CD8-positive, alpha-beta memory T cell (primary cell): ENCODE results near the gene CTSL. TPM values are rescaled to one million over a fixed set of nuclear protein-coding genes. Genes with fewer than 3 reads are reported as not detected.
"Not testable (repeated sequence)": the region's sequence is repeated elsewhere in the genome, so short reads cannot be mapped to it uniquely, and the experiment has no call there.

Experiments
- CTCF ChIA-PET: fragments of 350-600 bp; sonication (Branson Sonifier 250); formaldehyde crosslinking; loops from one replicate; lab custom pipeline; 2021; ENCODE audit warnings: antibody characterized with exemption; lab: Charles Lee
- POLR2A ChIA-PET: fragments of 350-600 bp; sonication (Branson Sonifier 250); formaldehyde crosslinking; loops from one replicate; lab custom pipeline; 2021; ENCODE audit warnings: antibody characterized with exemption; lab: Charles Lee
- DNase-seq, 5 donors: peaks; one replicate each; pipeline versions ENCODE4 v3.0.0 to v3.0.0-alpha.2; 2020 to 2022; ENCODE audit warnings: mixed read lengths in 1 of 5
- H3K27ac ChIP-seq: one replicate; pipeline ENCODE4 v1.7.0; 2013; ENCODE audit warnings: low read depth, mild to moderate bottlenecking, low read length, moderate library complexity
- H3K27me3 ChIP-seq: 2 replicates; pipeline ENCODE4 v1.7.0; 2013; ENCODE audit warnings: low read length, mild to moderate bottlenecking; ENCODE audit not compliant: insufficient read depth, poor library complexity, severe bottlenecking
- H3K36me3 ChIP-seq: 2 replicates; pipeline ENCODE4 v1.7.0; 2013; ENCODE audit warnings: mild to moderate bottlenecking, low read length, moderate library complexity; ENCODE audit not compliant: insufficient read depth
- H3K4me1 ChIP-seq: 2 replicates; pipeline ENCODE4 v1.7.0; 2013; ENCODE audit warnings: mild to moderate bottlenecking, low read length, moderate library complexity; ENCODE audit not compliant: insufficient read depth
- H3K4me3 ChIP-seq: 2 replicates; pipeline ENCODE4 v1.7.0; 2013; ENCODE audit warnings: mild to moderate bottlenecking, low read length
- H3K9me3 ChIP-seq: 2 replicates; pipeline ENCODE4 v1.7.0; 2013; ENCODE audit warnings: mild to moderate bottlenecking, low read length
- H3K27ac Mint-ChIP-seq, 8 donors: one replicate each; pipeline ENCODE4 v1.8.0; 2020 to 2021; ENCODE audit warnings: mixed read lengths in 8 of 8, mild to moderate bottlenecking in 6 of 8, inconsistent platforms in 3 of 8, moderate library complexity in 3 of 8
- H3K27me3 Mint-ChIP-seq, 2 donors: one replicate each; pipeline ENCODE4 v1.8.0; 2020 to 2021; ENCODE audit warnings: mixed read lengths in 2 of 2, mild to moderate bottlenecking in 1 of 2, moderate library complexity in 1 of 2
- H3K36me3 Mint-ChIP-seq, 3 donors: one replicate each; pipeline ENCODE4 v1.8.0; 2020 to 2021; ENCODE audit warnings: mixed read lengths in 3 of 3, inconsistent platforms in 1 of 3, mild to moderate bottlenecking in 1 of 3
- H3K4me1 Mint-ChIP-seq, 3 donors: one replicate each; pipeline ENCODE4 v1.8.0; 2020 to 2021; ENCODE audit warnings: mixed read lengths in 3 of 3, inconsistent platforms in 1 of 3, mild to moderate bottlenecking in 1 of 3
- H3K4me3 Mint-ChIP-seq, 7 donors: one replicate each; pipeline ENCODE4 v1.8.0; 2020 to 2021; ENCODE audit warnings: mixed read lengths in 7 of 7, mild to moderate bottlenecking in 6 of 7, moderate library complexity in 4 of 7, inconsistent platforms in 2 of 7
- H3K9me3 Mint-ChIP-seq, 5 donors: one replicate each; pipeline ENCODE4 v1.8.0; 2020 to 2022; ENCODE audit warnings: mixed read lengths in 5 of 5, mild to moderate bottlenecking in 3 of 5, moderate library complexity in 2 of 5, inconsistent platforms in 1 of 5
- polyA plus RNA-seq: library from polyadenylated mRNA; unstranded; fragments of 300-500 nt; fragmentation: Illumina TruSeq; gene quantifications from one replicate; pipeline ENCODE4 v1.2.3, GENCODE V29; 2021
- total RNA-seq, 2 experiments: library from RNA; stranded (reverse); gene quantifications; one replicate each; pipeline ENCODE4 v1.2.3, GENCODE V29; 2021

CTSL gene
- total and polyA plus RNA-seq, 3 experiments from 2014 or later = 0.82 to 10.7 (median 8.8) TPM

GRCh38 chr9:87748881-87749280, 23.0 kb downstream of the CTSL start:
- H3K36me3 Mint-ChIP-seq = no peaks in the 10 kb centered on the region
- DNase-seq = no peak
- H3K4me1 Mint-ChIP-seq = no peaks in the 10 kb centered on the region
- H3K27ac Mint-ChIP-seq = no peak overlapping the region
- peaks cover 2 to 7% (median 2%) of the 10 kb centered on the region in 5 donors for H3K9me3 Mint-ChIP-seq
- Histone ChIP-seq H3K4me1 (no peaks in the 10 kb centered on the region), H3K9me3 (no peaks in the 10 kb centered on the region), H3K27ac (no peak overlapping the region), H3K27me3 (no peaks in the 10 kb centered on the region), H3K4me3 (no peak overlapping the region), H3K36me3 (no peaks in the 10 kb centered on the region)
- ChIA-PET POLR2A (no interaction called here), CTCF (no interaction called here)
- peaks cover 1 to 22% of the 10 kb centered on the region in 2 donors for H3K27me3 Mint-ChIP-seq
- H3K4me3 Mint-ChIP-seq = no peak overlapping the region

GRCh38 chr9:87749335-87750035, 23.6 kb downstream of the CTSL start:
- no peaks in the 10 kb centered on the region for H3K4me1 Mint-ChIP-seq
- POLR2A ChIA-PET = no interaction called here
- no peak for DNase-seq
- CTCF ChIA-PET = no interaction called here
- Histone ChIP-seq H3K27ac (no peak overlapping the region), H3K27me3 (no peaks in the 10 kb centered on the region), H3K36me3 (no peaks in the 10 kb centered on the region), H3K9me3 (no peaks in the 10 kb centered on the region), H3K4me3 (no peak overlapping the region), H3K4me1 (no peaks in the 10 kb centered on the region)
- H3K36me3 Mint-ChIP-seq = no peaks in the 10 kb centered on the region
- peaks cover 1 to 22% of the 10 kb centered on the region in 2 donors for H3K27me3 Mint-ChIP-seq
- peaks cover 0 to 7% (median 3%) of the 10 kb centered on the region in 5 donors for H3K9me3 Mint-ChIP-seq
- no peak overlapping the region for H3K4me3 Mint-ChIP-seq
- H3K27ac Mint-ChIP-seq = no peak overlapping the region

GRCh38 chr9:87750726-87751125, 24.8 kb downstream of the CTSL start:
- POLR2A ChIA-PET = no interaction called here
- Histone ChIP-seq H3K4me1 (no peaks in the 10 kb centered on the region), H3K4me3 (no peak overlapping the region), H3K9me3 (no peaks in the 10 kb centered on the region), H3K27me3 (no peaks in the 10 kb centered on the region), H3K36me3 (no peaks in the 10 kb centered on the region), H3K27ac (no peak overlapping the region)
- Mint-ChIP-seq H3K4me3 (no peak overlapping the region), H3K27me3 (peaks cover 1 to 22% of the 10 kb centered on the region in 2 donors), H3K36me3 (no peaks in the 10 kb centered on the region), H3K4me1 (no peaks in the 10 kb centered on the region), H3K9me3 (peaks cover 0 to 7% (median 6%) of the 10 kb centered on the region in 5 donors), H3K27ac (no peak overlapping the region)
- CTCF ChIA-PET = no interaction called here
- no peak for DNase-seq

- Histone ChIP-seq H3K36me3 (no peaks in the 10 kb centered on the region), H3K27me3 (no peaks in the 10 kb centered on the region), H3K4me3 (no peak overlapping the region), H3K4me1 (no peaks in the 10 kb centered on the region), H3K9me3 (no peaks in the 10 kb centered on the region), H3K27ac (no peak overlapping the region)
- ChIA-PET CTCF (no interaction called here), POLR2A (no interaction called here)
- Mint-ChIP-seq H3K4me1 (no peaks in the 10 kb centered on the region), H3K27me3 (peaks cover under 1 to 22% of the 10 kb centered on the region in 2 donors), H3K9me3 (peaks cover 0 to 7% (median 6%) of the 10 kb centered on the region in 5 donors), H3K27ac (no peak overlapping the region), H3K36me3 (no peaks in the 10 kb centered on the region), H3K4me3 (no peak overlapping the region)
- no peak for DNase-seq
Observed at GRCh38 chr9:87751423-87751822, 25.5 kb downstream of the CTSL start.

- Histone ChIP-seq H3K4me3 (no peak overlapping the region), H3K4me1 (no peaks in the 10 kb centered on the region), H3K27me3 (no peaks in the 10 kb centered on the region), H3K27ac (no peak overlapping the region), H3K9me3 (no peaks in the 10 kb centered on the region), H3K36me3 (no peaks in the 10 kb centered on the region)
- H3K4me3 Mint-ChIP-seq = no peak overlapping the region
- H3K36me3 Mint-ChIP-seq = no peaks in the 10 kb centered on the region
- no peaks in the 10 kb centered on the region for H3K4me1 Mint-ChIP-seq
- ChIA-PET POLR2A (no interaction called here), CTCF (no interaction called here)
- H3K9me3 Mint-ChIP-seq = peaks cover 0 to 7% (median 6%) of the 10 kb centered on the region in 5 donors
- no peak for DNase-seq
- H3K27ac Mint-ChIP-seq = no peak overlapping the region
- peaks cover 0 to 20% of the 10 kb centered on the region in 2 donors for H3K27me3 Mint-ChIP-seq
Observed at GRCh38 chr9:87751868-87752267, 25.9 kb downstream of the CTSL start.

- H3K27me3 ChIP-seq = no peaks in the 10 kb centered on the region
- no peak overlapping the region for H3K27ac ChIP-seq
- no peak overlapping the region for H3K4me3 ChIP-seq
- no peaks in the 10 kb centered on the region for H3K36me3 ChIP-seq
- POLR2A ChIA-PET = no interaction called here
- no peak for DNase-seq
- no peaks in the 10 kb centered on the region for H3K4me1 ChIP-seq
- peaks cover 0 to 7% (median 5%) of the 10 kb centered on the region in 5 donors for H3K9me3 Mint-ChIP-seq
- no peaks in the 10 kb centered on the region for H3K4me1 Mint-ChIP-seq
- H3K27me3 Mint-ChIP-seq = peaks cover 0 to 10% of the 10 kb centered on the region in 2 donors
- CTCF ChIA-PET = no interaction called here
- no peak overlapping the region for H3K27ac Mint-ChIP-seq
- no peak overlapping the region for H3K4me3 Mint-ChIP-seq
- H3K9me3 ChIP-seq = no peaks in the 10 kb centered on the region
- H3K36me3 Mint-ChIP-seq = no peaks in the 10 kb centered on the region
Observed at GRCh38 chr9:87753313-87753712, 27.4 kb downstream of the CTSL start.

GRCh38 chr9:87758330-87758729, 32.4 kb downstream of the CTSL start:
- H3K4me3 ChIP-seq, H3K4me1 ChIP-seq, H3K27me3 Mint-ChIP-seq, H3K36me3 Mint-ChIP-seq, H3K4me3 Mint-ChIP-seq, H3K4me1 Mint-ChIP-seq, H3K9me3 ChIP-seq, H3K27me3 ChIP-seq, H3K36me3 ChIP-seq, POLR2A ChIA-PET, DNase-seq, H3K9me3 Mint-ChIP-seq, H3K27ac ChIP-seq, CTCF ChIA-PET, H3K27ac Mint-ChIP-seq: not testable (repeated sequence)

- H3K9me3 ChIP-seq, H3K4me3 ChIP-seq, H3K36me3 ChIP-seq, H3K36me3 Mint-ChIP-seq, H3K27ac Mint-ChIP-seq, H3K27me3 ChIP-seq, H3K4me1 ChIP-seq, H3K9me3 Mint-ChIP-seq, H3K27me3 Mint-ChIP-seq, H3K4me3 Mint-ChIP-seq, POLR2A ChIA-PET, CTCF ChIA-PET, H3K27ac ChIP-seq, H3K4me1 Mint-ChIP-seq, DNase-seq: not testable (repeated sequence)
Observed at GRCh38 chr9:87759980-87760379, 34.1 kb downstream of the CTSL start.
